Measurements from ENCODE around the gene NUDT16L1.

The NUDT16L1 gene

DNA sequence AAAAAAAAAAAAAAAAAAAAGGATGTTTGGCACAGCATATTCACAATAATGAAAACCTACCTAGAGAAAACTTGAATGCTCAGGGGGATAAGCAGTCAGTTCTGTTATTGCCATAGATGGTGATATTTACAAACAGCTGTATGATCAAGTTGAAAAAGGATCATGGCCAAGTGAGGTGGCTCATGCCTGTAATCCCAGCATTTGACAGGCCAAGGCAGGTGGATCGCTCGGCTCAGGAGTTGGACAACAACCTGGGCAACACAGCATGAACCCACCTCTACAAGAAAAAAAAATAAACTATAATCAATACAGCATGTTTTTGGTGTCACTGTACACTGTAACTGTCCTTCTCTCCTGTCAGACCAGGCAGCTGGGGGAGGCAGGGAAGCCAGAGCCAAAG lies 21.6 kb downstream of the NUDT16L1 start:
- Histone ChIP-seq H3K4me1 (ENCODE audit: insufficient read depth, low read length) (no peaks in the 10 kb centered on the region), H2AFZ (ENCODE audit: low read depth, low read length) (no peak overlapping the region), H3K27ac (ENCODE audit: low read length) (no peak overlapping the region), H3K4me2 (ENCODE audit: insufficient read depth, low read length) (no peak overlapping the region), H3K36me3 (ENCODE audit: insufficient read depth, low read length) (peaks cover 29% of the 10 kb centered on the region), H3K9me3 (ENCODE audit: insufficient read depth, low read length, severe bottlenecking) (no peaks in the 10 kb centered on the region), H3K9ac (ENCODE audit: low read depth, low read length) (no peak overlapping the region), H3K27me3 (ENCODE audit: insufficient read depth, low read length, poor library complexity) (no peaks in the 10 kb centered on the region), H3K4me3 (ENCODE audit: low read depth in 1 of 2, low read length in 2 of 2) (no peak overlapping the region), H3K79me2 (ENCODE audit: insufficient read depth, low read length) (no peaks in the 10 kb centered on the region), H4K20me1 (ENCODE audit: insufficient read depth, low read length) (no peaks in the 10 kb centered on the region)
- DNase-seq (no peak), ATAC-seq (ENCODE audit: insufficient read depth, low read depth) (no peak)
- TF ChIP-seq EZH2 (IDR thresholded peaks at IDR 0.05; ENCODE audit: borderline replicate concordance, low read depth, low read length, severe bottlenecking), result no peak
- TF ChIP-seq, protein P1, sequence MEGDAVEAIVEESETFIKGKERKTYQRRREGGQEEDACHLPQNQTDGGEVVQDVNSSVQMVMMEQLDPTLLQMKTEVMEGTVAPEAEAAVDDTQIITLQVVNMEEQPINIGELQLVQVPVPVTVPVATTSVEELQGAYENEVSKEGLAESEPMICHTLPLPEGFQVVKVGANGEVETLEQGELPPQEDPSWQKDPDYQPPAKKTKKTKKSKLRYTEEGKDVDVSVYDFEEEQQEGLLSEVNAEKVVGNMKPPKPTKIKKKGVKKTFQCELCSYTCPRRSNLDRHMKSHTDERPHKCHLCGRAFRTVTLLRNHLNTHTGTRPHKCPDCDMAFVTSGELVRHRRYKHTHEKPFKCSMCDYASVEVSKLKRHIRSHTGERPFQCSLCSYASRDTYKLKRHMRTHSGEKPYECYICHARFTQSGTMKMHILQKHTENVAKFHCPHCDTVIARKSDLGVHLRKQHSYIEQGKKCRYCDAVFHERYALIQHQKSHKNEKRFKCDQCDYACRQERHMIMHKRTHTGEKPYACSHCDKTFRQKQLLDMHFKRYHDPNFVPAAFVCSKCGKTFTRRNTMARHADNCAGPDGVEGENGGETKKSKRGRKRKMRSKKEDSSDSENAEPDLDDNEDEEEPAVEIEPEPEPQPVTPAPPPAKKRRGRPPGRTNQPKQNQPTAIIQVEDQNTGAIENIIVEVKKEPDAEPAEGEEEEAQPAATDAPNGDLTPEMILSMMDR (IDR thresholded peaks at IDR 0.05; ENCODE audit: borderline replicate concordance, extremely low read depth, low read length, poor library complexity, severe bottlenecking), result no peak

DNA sequence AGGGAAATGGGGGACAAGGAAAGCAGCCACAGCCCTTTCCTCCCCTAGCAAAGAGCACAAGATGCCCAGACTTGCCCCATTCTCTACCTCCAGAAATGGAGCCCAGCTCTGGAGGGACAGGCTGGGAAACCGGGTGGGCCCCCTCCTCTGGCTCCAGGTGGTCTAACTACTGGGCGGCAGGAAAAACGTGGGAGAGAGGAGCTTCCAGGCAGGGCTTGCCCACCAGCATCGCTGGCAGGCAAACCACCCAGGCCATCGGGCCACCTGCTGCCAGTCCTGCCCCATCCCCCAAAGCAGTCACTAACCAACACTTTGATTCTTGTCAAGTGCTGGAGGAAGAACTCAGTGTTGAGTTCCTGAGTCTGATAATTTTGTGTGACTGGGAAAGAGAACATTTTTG lies 25.1 kb downstream of the NUDT16L1 start:
- Histone ChIP-seq H4K20me1 (ENCODE audit: insufficient read depth, low read length) (no peaks in the 10 kb centered on the region), H3K9ac (ENCODE audit: low read depth, low read length) (no peak overlapping the region), H3K9me3 (ENCODE audit: insufficient read depth, low read length, severe bottlenecking) (no peaks in the 10 kb centered on the region), H3K4me2 (ENCODE audit: insufficient read depth, low read length) (no peak overlapping the region), H3K4me3 (ENCODE audit: low read depth in 1 of 2, low read length in 2 of 2) (no peak overlapping the region), H3K27ac (ENCODE audit: low read length) (no peak overlapping the region), H3K79me2 (ENCODE audit: insufficient read depth, low read length) (no peaks in the 10 kb centered on the region), H2AFZ (ENCODE audit: low read depth, low read length) (no peak overlapping the region), H3K27me3 (ENCODE audit: insufficient read depth, low read length, poor library complexity) (no peaks in the 10 kb centered on the region), H3K4me1 (ENCODE audit: insufficient read depth, low read length) (no peaks in the 10 kb centered on the region), H3K36me3 (ENCODE audit: insufficient read depth, low read length) (peaks cover 20% of the 10 kb centered on the region)
- no peak for ATAC-seq (ENCODE audit: insufficient read depth, low read depth)
- TF ChIP-seq, protein P1 (IDR thresholded peaks at IDR 0.05; ENCODE audit: borderline replicate concordance, extremely low read depth, low read length, poor library complexity, severe bottlenecking), result no peak
- no peak for TF ChIP-seq EZH2 (IDR thresholded peaks at IDR 0.05; ENCODE audit: borderline replicate concordance, low read depth, low read length, severe bottlenecking)
- no peak for DNase-seq

DNA sequence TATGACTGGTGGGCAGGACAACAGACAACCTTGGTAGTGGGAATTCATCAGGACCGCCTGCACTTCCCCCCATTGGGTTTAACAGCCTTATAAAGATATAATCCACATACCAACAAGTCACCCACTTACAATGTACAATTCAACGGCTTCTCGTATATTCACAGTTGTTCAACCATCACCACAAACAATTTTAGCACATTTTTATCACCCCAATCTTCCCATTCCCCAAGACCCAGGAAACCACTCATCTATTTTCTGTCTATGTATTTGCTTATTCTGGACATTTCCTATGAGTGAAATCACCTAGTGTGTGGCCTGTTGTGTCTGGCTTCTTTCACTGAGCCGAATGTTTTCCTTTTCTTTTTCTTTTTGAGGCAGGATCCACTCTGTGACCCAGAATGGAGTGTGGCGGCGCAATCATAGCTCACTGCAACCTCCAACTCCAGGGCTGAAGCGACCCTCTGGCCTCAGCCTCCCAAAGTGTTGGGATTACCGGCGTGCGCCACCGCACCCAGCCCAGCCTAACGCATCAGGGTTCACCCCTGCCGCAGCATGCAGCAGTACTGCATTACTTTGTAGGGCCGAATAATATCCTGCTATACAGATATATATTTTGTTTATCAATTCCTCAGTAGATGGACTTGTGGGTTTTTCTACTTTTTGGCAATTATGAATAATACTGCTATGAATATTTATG lies 29.9 kb downstream of the NUDT16L1 start:
- no peak for ATAC-seq (ENCODE audit: insufficient read depth, low read depth)
- TF ChIP-seq, protein P1 (IDR thresholded peaks at IDR 0.05; ENCODE audit: borderline replicate concordance, extremely low read depth, low read length, poor library complexity, severe bottlenecking), result no peak
- no peak for TF ChIP-seq EZH2 (IDR thresholded peaks at IDR 0.05; ENCODE audit: borderline replicate concordance, low read depth, low read length, severe bottlenecking)
- H2AFZ ChIP-seq (ENCODE audit: low read depth, low read length), result no peak overlapping the region
- H3K79me2 ChIP-seq (ENCODE audit: insufficient read depth, low read length), result no peaks in the 10 kb centered on the region
- DNase-seq, result no peak
- H3K4me1 ChIP-seq (ENCODE audit: insufficient read depth, low read length), result no peaks in the 10 kb centered on the region
- no peak overlapping the region for H3K9ac ChIP-seq (ENCODE audit: low read depth, low read length)
- H3K27me3 ChIP-seq (ENCODE audit: insufficient read depth, low read length, poor library complexity), result no peaks in the 10 kb centered on the region
- H3K4me2 ChIP-seq (ENCODE audit: insufficient read depth, low read length), result no peak overlapping the region
- no peaks in the 10 kb centered on the region for H3K9me3 ChIP-seq (ENCODE audit: insufficient read depth, low read length, severe bottlenecking)
- H3K4me3 ChIP-seq (ENCODE audit: low read depth in 1 of 2, low read length in 2 of 2), result no peak overlapping the region
- peaks cover 35% of the 10 kb centered on the region for H3K36me3 ChIP-seq (ENCODE audit: insufficient read depth, low read length)
- H3K27ac ChIP-seq (ENCODE audit: low read length), result no peak overlapping the region
- no peaks in the 10 kb centered on the region for H4K20me1 ChIP-seq (ENCODE audit: insufficient read depth, low read length)

Data from DND-41 (cell line).